Glomerular visceral epithelial cell (primary cell): ENCODE results near the gene SFTPD.
A peak's percentile ranks its signal among the peaks of the same experiment; 100 is the strongest.
"Not testable (repeated sequence)": the region's sequence is repeated elsewhere in the genome, so short reads cannot be mapped to it uniquely, and the experiment has no call there.

Experiments used
- DNase-seq: peaks from one replicate; pipeline ENCODE4 v3.0.0-alpha.2; 2016; ENCODE audit errors: extremely low spot score

SFTPD gene

DNA sequence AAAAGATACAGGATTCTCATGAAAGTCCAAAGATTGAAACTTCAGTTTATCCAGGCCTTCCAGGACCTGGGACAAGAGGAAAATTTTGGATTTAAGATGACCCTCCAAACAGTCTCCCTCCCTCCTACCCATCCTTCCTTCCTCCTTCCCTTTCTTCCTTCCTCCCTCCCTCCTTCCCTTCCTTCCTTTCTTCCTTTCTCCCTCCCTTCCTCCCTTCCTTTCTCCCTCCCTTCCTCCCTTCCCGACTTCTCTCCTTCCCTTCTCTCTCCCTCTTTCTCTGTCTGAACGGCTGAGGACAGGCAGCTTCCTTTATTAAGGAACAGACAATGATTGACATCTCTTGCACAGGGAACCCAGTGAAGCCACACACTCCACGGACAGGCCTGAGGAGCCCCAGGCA lies 23.3 kb downstream of the SFTPD start:
- no peak for DNase-seq

DNA sequence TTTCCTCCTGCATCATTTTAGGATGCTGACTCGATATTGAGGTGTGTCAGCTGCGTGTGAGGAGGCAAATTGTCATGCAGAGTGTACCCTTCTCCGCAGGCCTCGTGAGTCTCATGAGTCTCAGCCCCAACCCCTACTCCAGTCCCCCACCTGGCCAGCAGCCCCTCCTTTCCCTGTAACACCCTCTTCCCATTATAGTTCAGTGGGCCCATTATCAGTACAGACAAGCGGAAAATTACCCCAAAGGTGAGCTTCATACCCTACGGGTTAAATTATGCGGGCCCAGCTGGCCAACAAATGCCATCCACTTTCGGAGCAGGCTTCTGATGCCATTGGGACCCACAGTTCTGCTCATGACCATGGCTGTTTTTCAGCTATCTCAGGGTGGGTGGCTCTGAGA lies 25.2 kb downstream of the SFTPD start:
- no peak for DNase-seq

DNA sequence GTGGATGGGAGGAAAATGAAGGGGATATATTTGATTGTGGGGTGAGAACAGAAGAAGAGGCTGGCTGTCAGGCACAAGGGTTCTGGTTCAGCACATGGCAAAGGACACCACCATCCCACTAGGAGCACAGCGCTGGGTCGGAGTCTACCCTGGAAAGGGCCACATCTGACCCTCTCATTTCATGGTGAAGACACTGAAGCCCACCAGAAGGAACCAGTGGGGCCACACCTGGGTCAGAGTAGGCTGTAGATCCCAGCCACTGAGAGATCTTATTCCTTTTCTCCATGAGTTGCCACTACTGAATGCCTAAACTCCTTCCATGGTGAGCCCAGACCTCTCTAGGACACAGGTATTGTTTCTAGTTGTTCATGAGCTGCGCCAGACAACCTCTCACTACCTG lies 25.8 kb downstream of the SFTPD start:
- DNase-seq, result no peak

DNA sequence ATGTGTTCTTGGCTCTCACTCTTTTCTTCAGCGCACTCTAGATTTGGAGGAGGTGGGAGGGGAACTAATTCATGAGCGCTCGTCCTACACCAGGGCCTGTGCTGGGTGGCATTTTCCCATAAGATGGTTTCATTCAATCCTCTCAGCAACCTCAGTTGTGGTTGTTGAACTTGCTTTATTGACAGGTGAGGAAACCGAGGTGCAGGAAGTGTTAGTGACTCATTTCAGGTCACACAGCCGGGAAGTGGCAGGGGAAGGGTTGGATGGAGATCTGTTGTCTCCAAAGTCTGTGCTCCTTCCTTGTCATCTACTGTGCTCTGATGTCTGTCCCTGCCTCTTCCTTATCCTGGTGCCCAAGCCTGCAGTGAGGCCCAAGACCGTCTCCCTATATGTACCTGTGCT lies 26.9 kb downstream of the SFTPD start:
- DNase-seq, result not testable (repeated sequence)

DNA sequence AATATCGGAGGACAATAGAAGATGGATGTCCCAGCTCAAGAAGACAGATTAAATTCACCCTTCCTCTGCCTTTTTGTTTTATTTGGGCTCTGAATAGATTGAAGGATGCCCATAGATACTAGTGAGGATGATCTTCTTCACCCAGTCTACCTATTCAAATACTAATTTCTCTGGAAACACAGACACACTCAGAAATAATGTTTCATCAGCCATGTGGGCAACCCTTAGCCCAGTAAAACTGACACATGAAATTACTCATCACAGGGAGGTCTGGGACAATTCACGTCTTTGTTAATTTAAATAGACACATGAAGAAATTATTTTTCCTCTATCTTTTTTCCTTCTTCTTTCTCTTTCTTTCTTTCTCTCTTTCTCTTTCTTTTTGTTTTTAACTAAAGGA lies 33.1 kb downstream of the SFTPD start:
- DNase-seq, result not testable (repeated sequence)

DNA sequence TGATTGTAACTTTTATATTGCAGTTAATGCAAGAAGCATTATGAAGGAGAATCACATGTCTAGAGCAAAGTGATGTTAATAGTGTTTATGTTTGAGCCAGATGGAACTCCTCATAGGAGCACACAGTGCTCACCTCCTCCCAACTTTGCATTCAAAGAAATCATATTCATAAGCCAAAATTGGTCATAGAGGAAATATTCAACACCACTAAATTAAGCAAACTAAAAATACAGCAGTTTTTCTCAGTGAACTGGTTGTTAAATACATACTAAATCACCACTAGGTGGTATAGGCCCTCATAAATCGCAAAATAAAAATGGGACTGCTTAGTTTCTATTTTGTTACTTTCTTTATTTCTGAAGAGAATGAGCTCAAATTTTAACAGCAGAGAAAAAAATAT lies 34.4 kb downstream of the SFTPD start:
- not testable (repeated sequence) for DNase-seq

DNA sequence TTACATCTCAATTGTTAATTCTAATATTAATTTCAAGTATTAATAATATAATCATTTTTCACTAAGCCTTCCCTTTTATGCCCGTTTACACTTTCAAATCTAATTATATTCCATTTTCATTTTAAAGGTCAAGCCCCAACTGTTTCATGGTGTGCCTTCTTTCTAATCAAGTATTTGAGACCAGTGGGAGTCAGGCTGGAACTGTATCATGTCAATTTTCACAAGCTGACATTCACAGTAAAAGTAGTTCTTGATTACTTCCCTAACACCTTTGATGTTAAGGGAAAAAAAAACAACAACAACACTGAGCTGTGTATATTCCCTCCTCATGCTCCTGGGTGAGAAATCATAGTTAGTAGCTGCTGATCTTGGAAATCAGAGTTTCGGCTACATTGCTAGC lies 38.1 kb downstream of the SFTPD start:
- no peak for DNase-seq

DNA sequence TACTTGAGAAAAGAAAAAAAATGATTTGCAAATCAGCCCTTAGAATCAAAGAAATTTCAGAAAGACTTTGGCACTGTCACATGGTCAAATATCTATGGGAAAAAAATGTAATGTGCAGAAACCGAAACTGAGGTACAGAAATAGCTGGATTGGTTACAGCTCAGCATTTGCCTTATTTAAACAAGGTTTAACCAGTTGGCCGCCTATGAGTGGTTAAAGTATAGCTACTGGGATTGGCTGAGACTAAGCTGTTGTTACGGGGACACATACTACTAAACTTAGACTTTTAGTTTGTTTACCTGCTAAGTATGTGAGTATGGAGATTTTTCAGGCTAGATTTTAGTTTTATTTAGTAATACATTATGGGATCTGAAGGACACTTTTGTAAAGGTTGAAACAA lies 38.6 kb downstream of the SFTPD start:
- DNase-seq, result no peak

DNA sequence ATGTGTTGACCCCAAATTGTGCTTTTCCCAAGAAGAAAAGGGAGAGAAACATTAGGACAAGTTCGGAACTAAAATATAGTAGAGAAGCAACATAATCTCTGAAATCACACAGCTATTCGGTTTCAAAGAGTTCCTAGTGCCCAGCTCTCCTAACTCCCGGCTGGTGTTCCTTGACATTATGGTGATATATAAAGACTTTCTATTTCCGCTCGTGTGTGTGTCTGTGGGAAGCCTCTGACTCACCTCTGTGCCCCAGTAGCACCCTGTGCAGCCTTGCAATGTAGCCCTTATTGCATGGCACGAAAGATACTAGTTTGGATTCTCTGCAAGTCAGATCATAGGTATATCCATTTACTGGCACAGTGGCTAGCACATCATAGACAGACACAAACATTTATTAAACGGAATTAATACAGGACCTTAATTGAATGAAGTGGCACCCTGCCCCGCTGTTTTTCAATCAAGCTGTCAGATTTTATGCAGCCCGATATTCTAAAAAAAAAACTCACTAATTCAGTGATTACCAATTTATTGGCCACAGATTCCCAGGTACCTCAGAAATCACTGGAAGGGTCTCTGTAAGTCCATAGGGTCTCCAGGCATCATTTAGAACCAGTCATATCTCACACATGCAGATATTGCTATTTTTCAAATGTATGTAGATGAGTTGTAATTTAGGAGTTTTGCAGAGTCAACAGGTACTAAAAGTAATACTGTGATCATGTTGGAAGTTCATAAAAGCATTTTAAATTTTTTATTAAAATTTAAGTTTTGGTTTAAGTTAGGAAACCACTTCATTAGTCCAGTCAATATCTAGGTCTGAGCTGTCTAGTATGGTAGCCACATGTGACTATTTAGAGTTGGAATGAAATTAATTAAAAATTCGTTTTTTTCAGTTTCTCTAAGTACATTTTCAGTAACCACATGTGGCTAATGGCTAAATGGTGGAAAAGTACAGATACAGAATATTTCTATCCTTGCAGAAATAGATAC lies 43.3 kb downstream of the SFTPD start:
- peak; percentile 60 for DNase-seq

DNA sequence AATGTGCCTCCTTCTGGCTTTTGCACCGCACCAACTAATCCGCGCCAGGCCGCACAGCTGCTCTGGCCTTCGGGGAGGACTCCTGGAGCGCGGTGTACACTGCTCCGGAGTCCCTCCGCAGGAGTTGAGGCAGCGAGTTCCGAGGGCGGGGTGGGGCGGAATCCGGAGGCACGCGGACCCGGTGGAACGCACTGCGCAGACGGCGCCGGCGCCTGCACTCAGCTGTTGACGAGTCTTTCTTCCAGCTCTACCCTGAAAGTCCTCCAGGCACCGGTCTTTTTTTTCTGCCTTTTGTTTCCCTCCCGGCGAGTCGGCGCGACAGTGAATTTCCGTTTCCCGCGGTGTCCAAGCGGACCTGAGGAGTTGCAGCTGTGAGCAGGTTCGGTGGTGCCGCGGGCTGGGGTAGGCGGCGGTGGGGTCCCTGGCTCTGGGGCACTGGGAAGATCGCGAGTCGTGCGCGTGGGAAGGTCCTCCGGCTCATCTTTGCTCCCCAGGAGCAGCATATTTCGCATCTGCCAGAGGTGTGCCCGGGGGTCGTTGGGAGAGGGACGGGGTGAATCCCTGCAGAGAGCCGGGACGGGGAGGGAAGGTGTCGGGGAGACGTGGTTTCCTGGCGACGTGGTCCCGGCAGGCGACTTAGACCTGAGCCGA lies 44.1 kb downstream of the SFTPD start:
- DNase-seq, result peak; percentile 65

DNA sequence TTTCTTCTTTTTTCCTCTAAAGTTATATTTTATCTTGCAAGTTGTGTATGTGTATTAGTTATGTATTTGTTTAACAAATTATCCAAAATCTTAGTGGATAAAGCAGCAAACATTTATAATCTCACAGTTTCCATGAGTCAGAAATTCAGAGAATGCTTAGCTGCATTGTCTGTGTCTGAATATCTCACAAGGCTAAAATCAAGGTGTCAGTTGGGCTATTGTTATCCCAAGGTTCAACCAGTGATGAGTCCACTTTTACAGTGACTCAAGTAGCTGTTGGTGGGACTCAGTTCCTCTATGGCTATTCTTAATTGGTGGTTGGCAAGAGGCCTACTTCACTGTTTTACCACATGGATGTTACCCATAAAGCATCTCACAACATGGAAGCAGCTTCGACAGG lies 47.3 kb downstream of the SFTPD start:
- not testable (repeated sequence) for DNase-seq

DNA sequence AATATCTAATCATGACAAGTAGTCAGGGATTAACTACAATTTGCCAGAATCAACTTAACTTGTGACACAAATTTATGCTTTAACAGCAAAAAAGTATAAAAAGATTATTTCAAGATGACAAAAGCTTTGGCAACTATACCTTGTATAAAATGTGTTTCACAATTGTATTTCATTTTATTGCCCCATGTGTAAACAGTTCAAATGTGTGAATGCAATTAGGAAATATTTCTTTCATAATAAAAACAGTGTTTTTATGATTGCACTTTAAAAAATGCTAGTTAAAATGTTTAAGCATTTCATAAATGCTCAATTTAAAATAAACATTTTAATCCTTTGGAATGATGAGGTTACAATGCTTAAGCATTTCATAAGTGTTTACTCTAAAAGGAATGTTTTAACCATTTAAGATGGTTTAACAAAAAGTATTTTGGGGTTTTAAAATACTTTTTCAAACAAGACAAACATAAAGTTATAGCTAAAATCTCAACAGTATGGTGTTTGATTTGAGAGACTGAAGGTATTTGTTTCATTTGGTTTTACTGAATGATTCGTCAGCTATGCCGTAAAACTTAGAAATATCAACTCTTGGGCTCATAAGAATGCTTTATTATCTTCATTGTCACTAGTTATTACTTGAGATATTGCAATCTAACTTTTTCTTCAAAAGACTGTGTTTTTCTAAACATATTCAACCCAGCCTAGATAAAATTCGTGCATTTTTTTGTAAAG lies 50.1 kb downstream of the SFTPD start:
- no peak for DNase-seq

DNA sequence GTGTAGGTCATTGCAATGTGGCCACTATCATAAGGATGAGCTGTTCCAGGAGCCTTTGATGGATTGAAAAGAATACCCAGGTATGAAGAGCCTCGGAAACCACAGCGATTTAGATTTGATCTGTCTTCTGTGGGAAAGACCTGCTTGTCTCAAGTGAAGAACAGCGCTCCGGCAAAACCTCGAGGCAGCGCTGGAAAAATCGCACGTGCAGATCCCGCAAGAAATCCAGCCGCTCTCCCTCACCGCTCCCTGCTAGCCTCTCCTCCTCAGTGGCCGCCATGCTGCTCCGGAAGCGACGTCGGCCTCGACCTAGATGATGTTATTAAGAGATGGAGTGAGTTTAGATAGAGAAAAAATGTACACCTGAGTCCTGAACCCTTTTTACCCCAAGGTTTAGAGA lies 56.0 kb downstream of the SFTPD start:
- DNase-seq, result not testable (repeated sequence)

DNA sequence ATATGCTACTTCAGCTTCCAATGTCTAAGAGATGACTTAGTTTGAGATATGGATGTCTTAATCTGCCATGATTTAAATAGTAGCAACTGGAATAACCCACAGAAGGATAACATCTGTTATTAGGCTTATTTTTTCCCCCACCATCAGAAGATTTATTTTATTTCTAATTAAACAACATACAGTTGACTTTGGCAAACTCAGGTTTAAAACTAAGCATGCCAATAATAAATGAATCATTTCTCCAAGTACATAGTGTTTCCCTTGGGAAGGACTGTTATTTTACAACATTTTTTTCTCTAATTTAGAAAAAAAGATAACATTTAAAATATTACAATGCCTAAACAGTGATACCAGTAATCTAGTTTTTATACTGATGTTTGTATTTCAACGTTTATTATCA lies 58.4 kb downstream of the SFTPD start:
- no peak for DNase-seq

DNA sequence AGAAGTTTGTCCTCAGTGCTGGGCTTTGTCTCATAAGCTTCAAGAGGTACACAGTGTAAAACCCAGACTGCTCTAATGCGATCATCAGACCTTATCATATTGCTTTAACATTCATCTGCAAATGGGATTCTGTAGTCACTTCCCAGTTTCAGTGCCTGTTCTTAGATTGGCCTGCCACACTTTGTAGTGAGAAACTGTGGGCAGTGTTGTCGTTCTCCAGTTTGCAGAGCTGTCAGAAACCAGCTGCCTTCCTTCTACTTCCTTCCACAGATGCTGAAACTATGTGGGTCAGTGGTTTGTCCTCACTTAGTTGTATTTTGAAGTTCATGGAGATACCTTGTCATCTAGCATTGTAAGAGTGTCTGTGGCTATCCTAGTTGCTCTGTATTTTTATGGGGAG lies 59.9 kb downstream of the SFTPD start:
- not testable (repeated sequence) for DNase-seq
